Erythroblast (primary cell): ENCODE data around the gene RAB43.

ENCODE experiments used
- GATA1 ChIP-seq: IDR thresholded peaks from 2 replicates; pipeline ENCODE4 v1.6.1; 2011; ENCODE audit warnings: low read depth, mild to moderate bottlenecking, control low read depth, low read length, moderate library complexity
- POLR2A ChIP-seq: IDR thresholded peaks from 2 replicates; pipeline ENCODE4 v1.6.1; 2011; ENCODE audit warnings: mild to moderate bottlenecking, low read length

- TF ChIP-seq POLR2A (no peak), GATA1 (no peak)
Observed at GRCh38 chr3:129059311-129059958, 62.2 kb downstream of the RAB43 start.
